Sigmoid colon (tissue), 4 donors: ENCODE measurements around the gene TDRKH.

ENCODE experiments used
- EP300 ChIP-seq, 4 donors: sonication (generic); formaldehyde crosslinking; IDR thresholded peaks; one replicate each; pipeline ENCODE4 v1.6.1; 2017; ENCODE audit warnings: antibody characterized with exemption in 4 of 4
- POLR2A ChIP-seq, 2 donors: fragments of 450-650 bp; IDR thresholded peaks; one replicate each; pipeline ENCODE4 v1.6.1; 2016; ENCODE audit warnings: antibody characterized with exemption in 2 of 2, mild to moderate bottlenecking in 2 of 2, moderate library complexity in 2 of 2
- POLR2AphosphoS5 ChIP-seq, 4 donors: sonication (generic); formaldehyde crosslinking; IDR thresholded peaks; one replicate each; pipeline ENCODE4 v1.6.1; 2017; ENCODE audit warnings: antibody characterized with exemption in 4 of 4
- TF ChIP-seq, protein P1 (sequence below), 4 experiments: fragments of 450-650 bp in 3 of 4; fragments of 200-600 bp in 1 of 4; IDR thresholded peaks; one replicate each; pipeline ENCODE4 v1.5.1; 2016 to 2019; ENCODE audit warnings: antibody characterized with exemption in 4 of 4, mild to moderate bottlenecking in 3 of 4, moderate library complexity in 2 of 4

DNA sequence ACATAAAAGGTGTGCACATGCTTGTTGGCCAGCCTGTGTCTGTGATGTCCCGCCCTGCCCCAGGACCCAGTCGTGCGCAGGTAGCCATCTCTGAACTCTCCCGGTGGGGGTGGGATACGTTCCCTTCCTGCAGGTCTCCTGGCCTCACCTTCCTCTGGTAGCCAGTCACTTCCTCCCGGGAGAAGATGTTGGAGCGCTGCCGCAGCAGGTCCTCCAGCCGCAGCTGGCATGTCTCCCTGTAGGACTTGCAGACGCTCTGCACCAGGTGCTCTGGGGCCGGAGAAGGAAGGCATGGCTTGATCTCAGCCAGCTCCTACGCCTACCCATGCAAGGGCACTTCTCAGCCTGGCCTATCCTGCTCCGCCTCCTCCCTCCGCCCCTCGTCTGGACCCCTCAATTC is 24.1 kb upstream of the TDRKH start:
- no peak for TF ChIP-seq POLR2A (IDR thresholded peaks at IDR 0.05)
- TF ChIP-seq, protein P1, sequence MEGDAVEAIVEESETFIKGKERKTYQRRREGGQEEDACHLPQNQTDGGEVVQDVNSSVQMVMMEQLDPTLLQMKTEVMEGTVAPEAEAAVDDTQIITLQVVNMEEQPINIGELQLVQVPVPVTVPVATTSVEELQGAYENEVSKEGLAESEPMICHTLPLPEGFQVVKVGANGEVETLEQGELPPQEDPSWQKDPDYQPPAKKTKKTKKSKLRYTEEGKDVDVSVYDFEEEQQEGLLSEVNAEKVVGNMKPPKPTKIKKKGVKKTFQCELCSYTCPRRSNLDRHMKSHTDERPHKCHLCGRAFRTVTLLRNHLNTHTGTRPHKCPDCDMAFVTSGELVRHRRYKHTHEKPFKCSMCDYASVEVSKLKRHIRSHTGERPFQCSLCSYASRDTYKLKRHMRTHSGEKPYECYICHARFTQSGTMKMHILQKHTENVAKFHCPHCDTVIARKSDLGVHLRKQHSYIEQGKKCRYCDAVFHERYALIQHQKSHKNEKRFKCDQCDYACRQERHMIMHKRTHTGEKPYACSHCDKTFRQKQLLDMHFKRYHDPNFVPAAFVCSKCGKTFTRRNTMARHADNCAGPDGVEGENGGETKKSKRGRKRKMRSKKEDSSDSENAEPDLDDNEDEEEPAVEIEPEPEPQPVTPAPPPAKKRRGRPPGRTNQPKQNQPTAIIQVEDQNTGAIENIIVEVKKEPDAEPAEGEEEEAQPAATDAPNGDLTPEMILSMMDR (IDR thresholded peaks at IDR 0.05), result no peak
- TF ChIP-seq EP300 (IDR thresholded peaks at IDR 0.05), result no peak
- TF ChIP-seq POLR2AphosphoS5 (IDR thresholded peaks at IDR 0.05), result no peak
